ENCODE results near the gene CPNE2.

Gene CPNE2

GRCh38 chr16:57111420-57111819, 19.0 kb downstream of the CPNE2 start:
- in situ Hi-C loops (cut with MboI; ENCODE audit: low sequenced_read_pairs, unreplicated experiment): no loop called here
- TF ChIP-seq CTCF (IDR thresholded peaks at IDR 0.05; ENCODE audit: borderline replicate concordance, control extremely low read depth, extremely low read depth, insufficient read depth, missing control alignments): no peak

GRCh38 chr16:57112403-57113041, 20.1 kb downstream of the CPNE2 start:
- in situ Hi-C loops (cut with MboI; ENCODE audit: low sequenced_read_pairs, unreplicated experiment): no loop called here
- no peak for TF ChIP-seq CTCF (IDR thresholded peaks at IDR 0.05; ENCODE audit: borderline replicate concordance, control extremely low read depth, extremely low read depth, insufficient read depth, missing control alignments)
- no peak for DNase-seq (ENCODE audit: low spot score)

More at GRCh38 chr16:57111420-57111819, 19.0 kb downstream of the CPNE2 start:
- no peak for DNase-seq (ENCODE audit: low spot score)

- TF ChIP-seq CTCF (IDR thresholded peaks at IDR 0.05; ENCODE audit: borderline replicate concordance, control extremely low read depth, extremely low read depth, insufficient read depth, missing control alignments): no peak
- no peak for DNase-seq (ENCODE audit: low spot score)
These were observed 20.7 kb downstream of the CPNE2 start for GRCh38 chr16:57113042-57113453.

GRCh38 chr16:57113664-57114063, 21.3 kb downstream of the CPNE2 start:
- DNase-seq (ENCODE audit: low spot score): no peak
- TF ChIP-seq CTCF (IDR thresholded peaks at IDR 0.05; ENCODE audit: borderline replicate concordance, control extremely low read depth, extremely low read depth, insufficient read depth, missing control alignments): no peak
- in situ Hi-C loops (cut with MboI; ENCODE audit: low sequenced_read_pairs, unreplicated experiment): no loop called here

More at GRCh38 chr16:57113042-57113453, 20.7 kb downstream of the CPNE2 start:
- in situ Hi-C loops (cut with MboI; ENCODE audit: low sequenced_read_pairs, unreplicated experiment): no loop called here

- in situ Hi-C loops (cut with MboI; ENCODE audit: low sequenced_read_pairs, unreplicated experiment): no loop called here
- no peak for TF ChIP-seq CTCF (IDR thresholded peaks at IDR 0.05; ENCODE audit: borderline replicate concordance, control extremely low read depth, extremely low read depth, insufficient read depth, missing control alignments)
- DNase-seq (ENCODE audit: low spot score): no peak
These were observed 22.8 kb downstream of the CPNE2 start for GRCh38 chr16:57115168-57115513.

- in situ Hi-C loops (cut with MboI; ENCODE audit: low sequenced_read_pairs, unreplicated experiment): no loop called here
These were observed 23.3 kb downstream of the CPNE2 start for GRCh38 chr16:57115514-57116182.

More at GRCh38 chr16:57115514-57116182, 23.3 kb downstream of the CPNE2 start:
- no peak for DNase-seq (ENCODE audit: low spot score)
- TF ChIP-seq CTCF (IDR thresholded peaks at IDR 0.05; ENCODE audit: borderline replicate concordance, control extremely low read depth, extremely low read depth, insufficient read depth, missing control alignments): no peak
